ENCODE results near the gene PRMT7.

The PRMT7 gene

DNA sequence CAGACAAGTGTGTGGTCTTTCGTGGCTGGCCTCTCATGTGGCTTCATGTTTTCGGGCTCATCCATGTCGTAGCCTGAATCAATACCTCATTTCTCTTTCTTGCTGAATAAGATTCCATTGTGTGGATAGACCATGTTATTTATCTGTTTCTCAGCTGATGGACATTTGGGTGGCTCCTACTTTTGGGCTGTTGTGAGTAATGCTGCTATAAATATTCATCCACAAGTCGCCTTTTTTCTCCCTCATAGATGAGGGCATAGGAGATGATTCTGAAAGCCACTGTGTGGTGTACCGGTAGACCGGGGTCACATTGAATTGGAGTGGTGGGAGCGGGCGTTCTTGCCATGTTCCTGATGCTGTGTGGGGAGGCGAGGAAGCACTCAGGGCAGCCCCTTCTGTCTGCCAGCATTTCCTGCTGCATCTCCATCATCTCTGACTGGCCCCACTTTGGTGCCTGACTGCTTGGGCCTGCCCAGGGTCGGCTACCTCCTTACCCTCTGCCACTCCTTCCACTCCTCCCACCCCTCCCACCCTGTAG lies 40.1 kb downstream of the PRMT7 start:
- no peak for DNase-seq

DNA sequence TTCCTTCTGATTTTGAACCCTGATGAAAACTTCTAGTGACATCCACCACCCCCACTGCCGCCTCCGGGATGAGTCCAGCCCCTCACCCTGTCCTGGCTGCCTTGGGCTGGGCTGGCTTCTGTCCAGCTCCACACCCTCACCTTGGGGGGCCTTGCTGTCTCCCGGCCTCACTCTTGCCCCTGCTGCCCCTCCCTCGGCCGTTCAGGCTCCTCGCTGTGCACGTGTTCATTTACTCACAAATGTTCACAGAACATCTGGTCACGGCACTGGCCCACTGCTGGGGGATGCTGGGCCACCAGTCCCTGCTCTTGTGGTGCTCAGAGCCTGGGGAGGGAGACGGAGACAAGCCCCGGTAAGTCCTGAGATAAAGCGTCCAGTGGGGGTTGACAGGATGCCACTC lies 40.6 kb downstream of the PRMT7 start:
- DNase-seq, result no peak

DNA sequence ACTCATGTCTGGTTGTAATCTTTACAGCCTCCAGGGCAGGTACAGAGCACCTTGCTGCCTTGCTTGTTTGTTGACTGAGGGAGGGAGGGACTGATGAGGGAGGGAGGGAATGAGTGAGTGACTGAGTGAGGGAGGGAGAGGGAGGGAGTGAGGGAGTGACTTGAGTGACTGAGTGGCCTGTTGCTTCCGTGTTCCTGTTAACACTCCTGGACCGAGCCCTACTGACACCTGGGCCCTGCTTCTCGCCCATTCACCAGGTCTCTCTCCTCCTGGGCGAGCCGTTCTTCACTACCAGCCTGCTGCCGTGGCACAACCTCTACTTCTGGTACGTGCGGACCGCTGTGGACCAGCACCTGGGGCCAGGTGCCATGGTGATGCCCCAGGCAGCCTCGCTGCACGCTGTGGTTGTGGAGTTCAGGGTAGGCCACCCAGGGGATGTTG lies 41.2 kb downstream of the PRMT7 start:
- DNase-seq, result no peak

DNA sequence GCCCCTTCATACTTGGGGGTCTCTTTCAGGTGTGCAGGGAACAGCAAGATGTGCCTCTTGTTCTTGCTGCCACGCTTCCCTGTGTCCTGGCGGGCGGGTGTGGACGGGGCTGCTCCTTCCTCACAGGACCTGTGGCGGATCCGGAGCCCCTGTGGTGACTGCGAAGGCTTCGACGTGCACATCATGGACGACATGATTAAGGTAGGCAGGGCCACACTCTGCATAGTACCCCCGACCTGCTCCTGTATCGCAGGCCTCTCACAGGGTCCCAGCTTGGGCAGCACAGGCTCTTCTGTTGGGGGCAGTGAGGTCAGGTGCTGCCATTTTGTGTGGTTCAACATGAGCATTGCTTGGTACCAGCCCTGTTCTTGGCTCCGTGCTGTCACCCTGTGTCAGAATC lies 42.5 kb downstream of the PRMT7 start:
- no peak for DNase-seq

DNA sequence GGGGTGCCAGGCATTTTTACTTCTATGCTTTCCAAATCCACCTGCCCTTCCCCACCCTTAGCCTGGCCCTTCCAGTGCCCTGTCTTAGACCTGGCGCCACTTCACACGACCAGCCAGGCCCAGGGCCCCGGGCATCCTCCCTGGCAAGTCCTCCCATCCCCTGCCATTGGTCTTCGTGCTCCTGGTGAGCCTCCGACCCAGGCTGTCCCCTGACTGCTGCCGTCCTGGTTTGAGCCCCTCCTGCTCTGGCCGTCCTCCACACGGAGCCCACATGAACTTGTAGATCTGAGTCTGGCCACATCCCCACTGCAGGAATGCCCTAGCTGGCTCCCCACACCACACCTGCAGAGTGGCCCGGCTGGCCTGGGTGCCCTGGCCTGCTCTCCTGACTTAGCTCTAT lies 44.0 kb downstream of the PRMT7 start:
- no peak for DNase-seq

DNA sequence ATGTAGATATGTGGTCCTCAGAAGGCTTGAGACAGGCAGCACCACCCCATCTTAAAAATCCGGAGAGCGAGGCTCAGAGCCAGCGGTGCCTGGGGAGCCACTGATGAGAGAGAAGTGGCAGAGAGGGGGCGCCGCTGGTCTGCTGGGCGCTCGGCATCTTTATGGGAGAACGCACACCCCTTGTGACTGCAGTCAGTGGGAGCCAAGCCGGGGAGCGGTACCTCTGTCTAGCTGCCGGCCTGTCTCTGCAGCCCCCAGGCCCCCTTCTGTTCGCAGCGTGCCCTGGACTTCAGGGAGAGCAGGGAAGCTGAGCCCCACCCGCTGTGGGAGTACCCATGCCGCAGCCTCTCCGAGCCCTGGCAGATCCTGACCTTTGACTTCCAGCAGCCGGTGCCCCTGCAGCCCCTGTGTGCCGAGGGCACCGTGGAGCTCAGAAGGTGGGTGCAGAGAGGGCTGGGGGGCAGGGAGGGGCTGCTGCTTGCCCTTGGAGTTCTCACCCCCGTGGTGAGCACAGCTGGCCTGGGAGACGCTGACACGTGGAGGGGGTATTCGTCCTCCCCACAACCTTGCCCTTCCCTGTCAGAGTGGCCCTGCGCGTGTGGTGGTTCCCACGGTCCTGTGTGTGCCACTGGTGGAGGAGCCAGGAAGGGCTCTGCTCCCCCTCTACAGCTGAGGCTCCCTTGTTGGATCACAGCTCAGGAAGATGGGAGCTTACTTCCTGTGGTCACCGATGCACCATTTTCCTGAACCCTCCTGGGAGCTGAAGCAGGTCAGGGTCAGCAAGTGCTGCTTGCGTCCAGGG lies 44.8 kb downstream of the PRMT7 start:
- no peak for DNase-seq

DNA sequence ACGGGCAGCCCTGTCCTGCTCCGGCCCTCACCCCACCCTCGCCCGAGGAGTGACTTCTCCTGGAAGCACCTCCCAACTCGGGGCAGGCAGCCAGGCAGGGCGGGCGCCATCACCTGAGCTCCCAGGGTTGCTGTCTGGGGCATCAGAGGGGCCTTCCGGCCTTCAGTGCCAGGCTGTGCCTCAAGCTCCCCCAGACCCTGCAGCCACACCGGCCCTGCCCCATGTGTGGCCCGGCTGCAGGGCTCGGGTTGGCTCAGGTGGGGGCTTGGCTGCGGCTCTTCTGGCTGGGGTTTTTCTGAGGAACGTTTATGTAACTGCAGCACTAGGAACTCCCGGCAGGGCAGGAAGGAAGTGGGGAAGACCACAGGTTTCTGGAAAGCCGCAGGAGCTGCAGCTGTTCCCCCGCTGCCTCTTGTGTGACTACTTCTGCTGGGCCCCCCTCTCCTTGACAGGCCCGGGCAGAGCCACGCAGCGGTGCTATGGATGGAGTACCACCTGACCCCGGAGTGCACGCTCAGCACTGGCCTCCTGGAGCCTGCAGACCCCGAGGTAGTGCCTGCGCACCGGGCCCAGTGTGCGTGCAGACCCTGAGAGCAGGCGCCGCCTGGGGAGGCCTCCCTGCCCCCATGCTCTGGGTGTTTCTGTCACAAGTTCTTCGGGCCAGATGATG lies 45.6 kb downstream of the PRMT7 start:
- DNase-seq, result peak; percentile 19

DNA sequence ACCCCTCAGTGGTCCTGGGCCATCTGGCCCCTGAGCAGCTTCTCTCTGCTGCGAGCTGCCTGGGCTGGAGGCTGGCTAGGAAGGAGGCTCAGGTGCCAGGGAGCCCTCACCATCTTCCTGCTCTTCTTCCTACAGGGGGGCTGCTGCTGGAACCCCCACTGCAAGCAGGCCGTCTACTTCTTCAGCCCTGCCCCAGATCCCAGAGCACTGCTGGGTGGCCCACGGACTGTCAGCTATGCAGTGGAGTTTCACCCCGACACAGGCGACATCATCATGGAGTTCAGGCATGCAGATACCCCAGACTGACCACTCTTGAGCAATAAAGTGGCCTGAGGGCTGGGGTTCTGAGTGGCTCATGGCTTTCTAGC lies 46.1 kb downstream of the PRMT7 start:
- DNase-seq, result no peak

DNA sequence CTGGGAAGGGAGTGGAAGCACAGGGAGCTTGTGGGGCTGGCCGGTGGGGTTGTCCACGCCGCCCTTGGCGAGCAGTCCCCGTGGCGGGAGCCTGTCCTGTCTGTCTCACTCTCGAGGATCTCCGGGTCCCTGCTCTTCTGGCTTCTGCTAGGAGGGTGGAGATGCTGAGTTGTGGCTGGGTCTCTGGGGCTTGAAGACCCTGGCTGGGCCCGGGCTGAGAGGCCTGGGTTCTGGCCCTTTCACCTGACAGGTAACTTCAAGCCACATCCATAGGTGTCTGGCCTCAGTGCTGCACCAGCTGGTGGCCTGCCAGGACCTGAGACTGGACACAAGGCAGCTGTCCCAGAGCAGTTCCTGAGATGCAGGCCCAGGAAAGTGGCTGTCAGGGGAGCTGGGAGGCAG lies 46.7 kb downstream of the PRMT7 start:
- DNase-seq, result no peak

DNA sequence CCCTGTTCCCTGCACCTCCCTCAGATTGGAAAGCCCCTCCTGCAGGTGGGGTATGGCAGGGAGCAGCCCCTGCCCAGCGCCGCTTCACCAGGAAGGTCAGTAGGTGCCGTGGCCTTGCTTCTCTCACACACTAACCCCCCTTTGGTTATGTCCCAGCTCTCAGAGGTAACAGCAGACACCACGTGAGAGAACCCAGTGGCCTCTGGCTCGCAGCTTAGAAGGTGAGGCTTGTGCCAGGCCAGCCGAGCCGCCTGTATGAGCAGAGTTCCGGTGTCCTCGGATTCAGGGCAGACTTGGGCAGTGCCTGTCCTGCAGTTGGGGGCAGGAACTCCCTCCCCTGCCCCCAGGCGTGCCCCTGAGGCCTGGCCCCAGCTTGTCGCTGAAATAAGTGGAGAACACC lies 47.1 kb downstream of the PRMT7 start:
- no peak for DNase-seq

DNA sequence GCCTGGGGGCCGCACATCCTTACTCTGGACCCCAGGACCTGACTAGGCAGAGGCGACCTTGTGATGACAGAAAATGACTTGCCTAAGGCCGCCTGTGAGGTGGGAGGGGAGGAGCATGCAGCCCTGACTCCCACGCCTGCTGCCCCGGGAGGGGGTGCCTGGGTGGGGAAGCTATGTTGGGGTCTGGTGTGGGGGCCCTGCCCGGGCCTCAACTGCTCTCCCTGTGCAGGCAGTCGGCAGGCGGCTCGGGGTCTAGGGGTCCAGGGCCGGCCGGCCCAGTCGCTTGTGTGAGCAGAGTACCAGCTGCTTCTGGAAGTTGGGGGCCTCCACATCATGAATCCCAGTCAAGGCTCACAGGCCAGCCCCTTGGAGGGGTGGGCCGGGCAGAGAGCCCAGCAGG lies 48.1 kb downstream of the PRMT7 start:
- no peak for DNase-seq

DNA sequence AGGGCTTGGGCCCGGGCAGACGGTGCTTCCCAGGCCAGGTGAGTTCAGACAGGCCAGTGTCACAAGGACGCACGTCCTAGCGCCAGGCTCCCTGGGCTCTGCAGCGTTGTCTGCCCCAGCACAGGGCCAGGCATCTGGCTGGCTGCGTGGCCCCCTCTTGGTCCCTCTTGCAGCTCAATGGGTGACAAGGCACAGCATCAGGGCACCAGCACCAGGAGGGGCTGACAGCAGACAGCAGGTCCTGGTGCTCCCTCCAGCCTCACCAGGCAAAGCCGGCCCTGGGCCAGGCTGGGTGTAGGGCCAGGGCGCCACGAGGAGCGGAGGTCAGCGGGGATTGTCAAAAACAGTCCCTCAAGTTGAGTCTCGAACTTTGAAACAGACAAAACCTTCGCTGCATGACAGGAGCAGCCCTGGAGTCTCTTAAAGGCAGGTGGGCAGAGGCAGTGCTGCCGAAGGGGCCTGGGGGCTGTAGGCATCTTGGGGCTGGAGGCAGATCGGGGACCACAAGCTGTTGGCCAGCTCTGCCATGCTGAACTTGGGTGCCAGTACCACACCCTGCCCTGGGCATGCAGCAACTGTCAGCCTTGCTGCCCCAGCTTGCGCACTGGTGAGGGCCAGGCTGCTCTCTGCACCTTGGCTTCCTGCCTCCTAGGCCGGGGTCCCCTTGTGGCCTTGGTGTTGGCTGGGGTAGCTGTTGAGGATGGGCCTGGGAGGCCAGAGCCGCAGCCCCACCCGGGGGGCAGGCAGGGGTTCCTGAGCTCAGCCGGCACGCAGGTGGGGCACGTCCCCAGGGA lies 48.8 kb downstream of the PRMT7 start:
- DNase-seq, result no peak

DNA sequence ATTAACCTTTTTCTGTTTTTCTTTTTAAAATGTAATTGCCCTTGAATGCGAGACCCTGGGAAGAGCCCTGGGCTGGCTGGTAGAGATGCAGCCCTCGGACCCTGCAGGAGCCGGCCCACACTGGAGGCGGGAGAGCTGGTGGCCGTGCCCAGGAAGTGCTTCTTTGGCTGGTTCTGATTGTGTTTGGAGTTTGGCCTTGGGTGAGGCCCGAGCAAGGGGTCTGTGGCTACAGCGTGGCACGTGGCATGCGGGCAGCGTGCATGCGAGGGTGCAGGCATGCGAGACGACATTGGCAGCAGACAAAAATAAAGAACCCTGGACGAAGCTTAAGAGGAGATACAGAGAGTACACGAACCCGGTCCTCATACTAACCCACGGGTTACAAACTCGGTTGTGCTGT lies 49.7 kb downstream of the PRMT7 start:
- DNase-seq, result no peak

DNA sequence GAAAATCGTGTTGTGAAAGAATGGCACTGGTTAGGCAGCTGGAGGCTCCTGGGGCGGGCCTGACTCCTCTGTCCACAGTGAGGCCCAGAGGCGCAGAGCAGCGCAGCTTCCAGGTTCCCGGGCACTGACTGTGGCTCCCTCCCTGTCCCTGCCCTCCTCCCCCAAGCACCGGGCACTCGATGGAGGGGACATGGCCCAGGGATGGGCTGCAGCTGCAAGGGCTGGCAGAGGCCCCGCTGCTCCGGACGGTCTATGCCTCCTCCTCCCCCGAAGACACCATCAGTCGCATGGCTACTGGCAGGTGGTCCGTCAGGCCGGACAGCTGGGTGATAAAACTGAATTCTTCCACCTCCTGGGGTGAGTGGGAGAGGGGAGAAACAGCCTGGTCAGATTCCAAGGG lies 50.1 kb downstream of the PRMT7 start:
- DNase-seq, result no peak

DNA sequence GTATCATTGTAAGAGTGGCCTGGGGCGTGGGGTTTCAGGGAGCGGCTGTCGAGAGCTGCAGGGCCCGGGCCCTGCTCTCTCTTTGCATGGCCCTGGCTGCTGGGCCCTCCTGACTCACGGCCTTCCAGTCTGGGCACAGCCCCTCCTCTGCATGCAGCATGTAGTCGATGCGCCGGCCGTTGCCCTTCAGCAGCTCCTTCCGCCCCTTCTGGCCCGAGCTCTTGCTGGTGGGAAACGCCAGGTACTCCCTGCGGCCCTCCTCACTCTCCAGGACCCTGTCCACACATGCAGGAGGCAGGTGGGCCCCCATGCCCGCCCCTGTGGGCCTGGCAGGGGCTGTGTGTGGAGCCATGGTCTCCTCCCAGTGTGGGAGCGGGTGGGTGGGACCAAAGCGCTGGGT lies 50.7 kb downstream of the PRMT7 start:
- DNase-seq, result no peak

DNA sequence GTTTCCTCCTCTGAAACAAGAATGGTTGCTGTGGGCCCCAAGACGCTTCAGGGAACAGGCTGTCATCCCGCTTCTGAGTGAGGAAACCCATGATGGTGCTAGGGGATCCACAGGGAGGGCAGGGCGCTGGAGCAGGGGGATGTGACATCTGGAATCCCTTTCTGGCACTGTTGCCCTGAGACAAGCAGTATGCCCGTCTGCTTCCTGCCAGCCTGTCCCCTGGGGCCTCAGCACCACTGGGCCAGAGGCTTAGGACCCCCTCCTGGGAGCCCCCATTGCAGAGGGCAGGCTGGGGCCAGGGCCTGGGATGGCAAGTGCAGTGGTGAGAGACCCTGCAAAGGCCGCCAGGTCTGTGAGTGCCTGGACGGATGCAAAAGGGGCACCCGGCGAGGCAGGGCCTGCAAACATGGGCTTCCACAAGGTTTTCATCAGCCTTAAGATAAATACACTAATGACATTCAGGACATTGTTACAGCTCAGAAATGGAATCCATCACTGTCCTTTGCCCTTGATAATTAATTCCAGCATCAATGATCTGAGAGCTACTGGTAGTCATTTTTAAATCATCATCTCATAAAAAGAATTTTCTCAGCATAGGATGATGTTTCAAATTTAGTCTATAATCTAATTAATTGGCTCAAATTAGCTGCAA lies 51.6 kb downstream of the PRMT7 start:
- no peak for DNase-seq

DNA sequence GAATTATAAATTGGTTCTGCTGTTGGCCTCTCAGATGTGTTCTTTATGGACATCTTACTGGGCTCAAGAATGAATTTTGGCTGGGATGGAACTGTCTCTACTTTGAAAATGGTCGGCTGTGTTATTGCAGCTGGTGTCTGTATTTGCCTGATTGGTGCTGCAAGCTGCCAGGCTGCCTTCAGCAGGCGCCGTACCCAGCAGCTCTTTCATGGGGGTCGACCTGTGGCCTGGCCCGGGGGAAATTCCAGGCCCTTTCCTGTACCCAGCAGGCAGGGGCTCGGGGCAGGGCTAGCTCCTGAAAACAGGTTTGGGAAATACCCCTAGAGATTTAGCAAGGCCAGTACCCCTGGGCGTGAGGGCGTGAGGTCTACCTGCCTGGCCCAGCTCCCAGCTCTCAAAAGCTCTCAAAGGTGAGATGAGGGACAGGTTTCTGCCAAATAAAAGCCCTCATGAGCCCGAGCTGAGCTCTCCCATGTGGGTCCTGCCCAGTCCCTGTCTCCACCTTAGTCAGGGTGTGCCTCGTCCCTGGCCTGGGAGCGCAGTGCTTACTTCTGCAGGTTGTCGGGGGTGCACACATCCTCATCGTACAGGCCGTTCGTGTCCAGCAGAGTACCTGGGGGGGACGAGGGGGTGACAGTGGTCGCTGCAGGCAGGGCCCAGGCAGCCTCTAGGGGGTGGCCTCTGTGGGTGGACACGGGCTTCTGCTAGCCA lies 52.3 kb downstream of the PRMT7 start:
- DNase-seq, result no peak

DNA sequence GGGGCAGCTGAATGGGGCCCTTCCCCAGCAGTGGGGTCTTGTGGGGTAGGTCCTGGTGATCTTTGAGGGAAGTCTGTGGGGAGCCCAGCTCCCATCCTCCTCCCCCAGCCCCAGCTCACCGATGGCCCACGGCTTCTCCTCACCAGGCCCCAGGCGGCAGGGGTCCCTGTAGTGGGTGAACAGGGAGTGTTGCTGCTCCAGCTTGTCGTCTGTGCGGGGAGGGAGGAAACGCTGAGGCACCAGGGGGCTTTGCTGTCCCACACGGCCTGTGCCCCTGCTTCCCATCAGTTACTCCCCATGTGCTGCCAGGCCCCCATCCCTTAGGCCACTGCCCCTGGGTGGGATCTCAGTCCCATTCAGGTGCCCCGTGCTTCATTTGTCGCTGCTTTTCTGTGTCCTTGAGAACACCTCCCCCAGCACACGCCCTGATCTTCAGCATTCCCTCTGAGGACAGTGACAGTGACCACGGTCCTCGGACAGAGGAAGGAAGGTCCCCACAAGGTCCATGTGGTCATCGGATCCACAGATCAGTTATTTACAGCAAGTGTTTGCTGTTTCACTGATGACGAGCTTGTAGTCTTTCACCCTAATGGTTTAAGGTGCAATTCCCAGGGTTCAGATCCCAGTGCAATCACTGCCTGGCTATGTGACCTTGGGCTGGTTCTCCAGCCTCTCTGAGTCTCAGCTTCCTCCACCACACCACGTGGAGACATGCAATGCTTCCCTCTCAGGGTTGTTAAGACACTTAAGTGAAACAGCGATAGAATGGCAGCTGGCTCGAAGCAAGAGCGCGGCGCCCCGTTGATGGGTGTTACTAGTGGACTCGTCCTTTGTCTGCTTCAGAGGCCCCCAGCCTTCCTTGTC lies 53.1 kb downstream of the PRMT7 start:
- no peak for DNase-seq

DNA sequence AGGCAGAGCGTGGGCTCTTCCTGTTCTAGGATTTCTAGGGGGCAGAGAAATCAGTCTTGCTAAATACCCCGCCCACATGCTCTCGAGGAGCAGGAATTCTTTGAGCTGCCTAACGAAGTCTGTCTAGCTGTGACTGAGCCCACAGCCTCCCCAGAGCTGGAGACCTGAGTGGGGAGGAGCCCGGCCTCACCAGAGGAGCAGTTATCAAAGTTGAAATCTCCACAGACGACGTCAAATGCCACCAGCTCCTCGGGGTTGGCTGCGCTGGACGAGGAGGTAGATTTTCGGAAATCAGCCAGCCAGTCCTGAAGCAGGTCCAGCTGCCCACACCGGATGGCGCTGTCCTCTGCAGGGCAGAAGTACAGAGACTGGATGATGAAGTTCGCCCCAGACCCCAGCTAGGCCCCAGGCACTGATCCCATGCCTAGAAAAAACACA lies 53.8 kb downstream of the PRMT7 start:
- DNase-seq, result no peak

DNA sequence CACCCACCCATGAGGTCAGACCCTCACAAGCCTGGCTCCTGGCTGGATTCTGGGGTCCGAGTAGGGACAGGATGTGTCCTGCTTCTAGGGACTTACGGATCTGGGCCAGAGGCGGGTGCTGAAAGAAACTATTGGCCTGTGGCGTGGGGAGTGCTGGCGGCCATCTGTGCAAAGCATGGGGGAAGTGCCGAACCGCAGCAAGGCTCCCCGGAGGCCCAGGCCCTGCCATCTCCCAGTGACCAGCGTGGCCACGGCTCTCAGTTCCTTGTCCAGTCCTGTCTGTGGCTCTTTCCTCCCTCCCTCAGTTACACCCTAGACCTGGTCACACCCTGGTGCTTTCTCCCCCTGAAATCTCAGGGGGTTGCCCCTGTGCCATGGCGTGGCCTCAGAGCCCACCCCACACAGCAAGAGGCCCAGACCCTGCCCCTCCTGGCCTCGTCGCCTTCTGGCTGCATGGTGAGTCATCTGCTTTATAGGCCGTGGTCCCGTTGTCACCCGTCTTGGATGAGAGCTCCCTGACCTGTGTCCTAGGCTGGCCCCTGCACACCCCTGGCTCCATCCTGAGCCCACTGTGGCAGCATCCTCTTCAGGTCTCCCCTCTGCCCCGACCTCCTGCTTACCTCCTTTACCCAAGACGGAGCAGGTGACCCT lies 54.5 kb downstream of the PRMT7 start:
- no peak for DNase-seq

DNA sequence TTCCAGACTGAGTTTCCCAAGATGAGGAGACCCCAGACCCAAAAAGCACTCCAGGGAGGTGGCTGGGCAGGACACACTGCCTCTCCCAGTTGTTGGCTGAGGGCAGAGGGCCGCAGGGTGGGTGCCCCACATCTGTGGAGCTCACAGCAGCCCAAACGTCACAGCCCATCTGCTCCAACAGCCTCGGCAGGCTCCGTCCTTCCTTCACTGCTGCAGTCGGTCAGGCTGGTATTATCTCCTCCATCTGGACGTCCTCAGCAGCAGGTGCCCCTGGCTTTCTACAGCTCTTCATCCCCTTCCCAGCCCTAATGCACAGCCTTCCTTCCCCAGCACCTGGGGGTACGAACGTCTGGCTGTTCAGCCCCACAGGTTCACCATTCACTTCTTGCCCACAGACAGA lies 55.2 kb downstream of the PRMT7 start:
- no peak for DNase-seq

Measured in SIG-M5 (cell line).